ENCODE data around the gene TRIP10. TPM values are rescaled to one million over a fixed set of nuclear protein-coding genes. Genes with fewer than 3 reads are reported as not detected.

Gene TRIP10
- total and polyA plus RNA-seq, 2 of the 13 experiments (the other 11 are each of a cell fraction or from before 2014, with no cell fraction given) = 32.5 to 33.2 TPM

GRCh38 chr19:6737873-6738786 is 1.4 kb upstream of the TRIP10 start (continued):
- TF ChIP-seq GFI1 (CRISPR knock-in tag; IDR thresholded peaks at IDR 0.05; ENCODE audit: borderline replicate concordance) = no peak
- no peak for TF ChIP-seq ZNF816 (CRISPR knock-in tag; IDR thresholded peaks at IDR 0.05; ENCODE audit: borderline replicate concordance)
- TF ChIP-seq SMARCE1 (IDR thresholded peaks at IDR 0.05; ENCODE audit: borderline replicate concordance) = no peak
- no peak for TF ChIP-seq ZNF234 (CRISPR knock-in tag; conservative IDR thresholded peaks at IDR 0.05)
- TF ChIP-seq ZNF446 (CRISPR knock-in tag; IDR thresholded peaks at IDR 0.05) = no peak
- peak; percentile 53; the same call in 1 of the 2 replicates for TF ChIP-seq ZFP1 (CRISPR knock-in tag; IDR thresholded peaks at IDR 0.05)
- TF ChIP-seq ZBTB34 (CRISPR knock-in tag; IDR thresholded peaks at IDR 0.05) = no peak; the same call in 1 of the 2 replicates
- 0 out of 2 replicates have a peak, but pooled peaks have one; percentile 22 for TF ChIP-seq ARNTL (CRISPR knock-in tag; IDR thresholded peaks at IDR 0.05)
- no peak for TF ChIP-seq TAF1 (CRISPR knock-in tag; IDR thresholded peaks at IDR 0.05)
- TF ChIP-seq GPN1 (CRISPR knock-in tag; IDR thresholded peaks at IDR 0.05; ENCODE audit: borderline replicate concordance) = no peak
- no peak for TF ChIP-seq ZNF615 (CRISPR knock-in tag; IDR thresholded peaks at IDR 0.05; ENCODE audit: borderline replicate concordance)
- TF ChIP-seq SAFB2 (CRISPR knock-in tag; IDR thresholded peaks at IDR 0.05; ENCODE audit: borderline replicate concordance, low read depth) = no peak; the same call in 1 of the 2 replicates
- TF ChIP-seq CSRNP2 (CRISPR knock-in tag; conservative IDR thresholded peaks at IDR 0.05; ENCODE audit: low read depth) = no peak
- no peak for TF ChIP-seq ZBTB25 (CRISPR knock-in tag; IDR thresholded peaks at IDR 0.05)
- TF ChIP-seq MYC (CRISPR knock-in tag; IDR thresholded peaks at IDR 0.05; ENCODE audit: borderline replicate concordance) = peak; percentile 39; the same call in 1 of the 2 replicates
- no peak for TF ChIP-seq ZNF253 (CRISPR knock-in tag; IDR thresholded peaks at IDR 0.05; ENCODE audit: borderline replicate concordance)
- no peak; the same call in 1 of the 2 replicates for TF ChIP-seq CBX5 (CRISPR knock-in tag; IDR thresholded peaks at IDR 0.05; ENCODE audit: borderline replicate concordance)
- TF ChIP-seq MAF1 (CRISPR knock-in tag; IDR thresholded peaks at IDR 0.05; ENCODE audit: borderline replicate concordance) = no peak
- peak; percentile 37; the same call in 1 of the 2 replicates for TF ChIP-seq ARID4A (CRISPR knock-in tag; IDR thresholded peaks at IDR 0.05; ENCODE audit: borderline replicate concordance)

All from HepG2 (cell line).